OCI-LY3 (cell line): ENCODE data around the gene BTBD6.
"Not testable (repeated sequence)": the region's sequence is repeated elsewhere in the genome, so short reads cannot be mapped to it uniquely, and the experiment has no call there.

Experiments used
- H2AFZ ChIP-seq: fragments of 200-600, 300-600 bp; shearing (Covaris generic); 2 replicates; pipeline ENCODE4 v1.6.0; 2014; ENCODE audit warnings: antibody characterized with exemption, low read depth, low read length
- H3K27ac ChIP-seq: fragments of 200-600, 300-600 bp; sonication (generic); 2 replicates; pipeline ENCODE4 v1.5.1; 2014; ENCODE audit warnings: mild to moderate bottlenecking, low read length, moderate library complexity, mixed read lengths
- H3K27me3 ChIP-seq: fragments of 200-600, 300-600 bp; sonication (generic); 2 replicates; pipeline ENCODE4 v1.6.1; 2014; ENCODE audit warnings: low read depth, low read length, mixed read lengths
- H3K36me3 ChIP-seq: fragments of 200-600, 300-600 bp; sonication (generic); replicated peaks from 2 replicates; pipeline ENCODE3; 2014; ENCODE audit warnings: low read depth, low read length, mixed read lengths
- H3K4me1 ChIP-seq: fragments of 300-600, 200-600 bp; sonication (generic); 2 replicates; pipeline ENCODE4 v1.6.1; 2014; ENCODE audit warnings: low read length, mixed read lengths
- H3K4me2 ChIP-seq: fragments of 200-600, 300-600 bp; sonication (generic); 2 replicates; pipeline ENCODE4 v1.6.1; 2014; ENCODE audit warnings: low read length, mixed read lengths
- H3K4me3 ChIP-seq: fragments of 300-600, 200-600 bp; sonication (generic); 2 replicates; pipeline ENCODE4 v1.5.1; 2014; ENCODE audit warnings: antibody characterized with exemption, mild to moderate bottlenecking, low read length, moderate library complexity
- H3K79me2 ChIP-seq: fragments of 300-600, 200-600 bp; shearing (Covaris generic); 2 replicates; pipeline ENCODE4 v1.6.1; 2014; ENCODE audit warnings: mild to moderate bottlenecking, low read length, mixed read lengths
- H3K9ac ChIP-seq: fragments of 300-600, 200-600 bp; shearing (Covaris generic); 2 replicates; pipeline ENCODE4 v1.6.0; 2014; ENCODE audit warnings: mild to moderate bottlenecking, low read length, moderate library complexity
- H3K9me3 ChIP-seq: fragments of 200-600, 300-600 bp; shearing (Covaris generic); 2 replicates; pipeline ENCODE4 v1.6.1; 2014; ENCODE audit warnings: low read length, mixed read lengths; ENCODE audit not compliant: insufficient read depth
- H4K20me1 ChIP-seq: fragments of 200-600, 300-600 bp; sonication (generic); 2 replicates; pipeline ENCODE4 v1.6.1; 2016; ENCODE audit warnings: low read length, mixed read lengths; ENCODE audit not compliant: insufficient read depth
- EZH2phosphoT487 ChIP-seq: fragments of 200-600 bp; shearing (Covaris generic); IDR thresholded peaks from 2 replicates; pipeline ENCODE4 v1.6.1; 2018; ENCODE audit warnings: antibody characterized with exemption, mixed run types, low read depth
- TF ChIP-seq, protein P1 (sequence below): fragments of 200-600, 300-600 bp; sonication (generic); IDR thresholded peaks from 2 replicates; pipeline ENCODE4 v1.5.1; 2014; ENCODE audit warnings: antibody characterized with exemption, low read length, low read depth

The BTBD6 gene

DNA sequence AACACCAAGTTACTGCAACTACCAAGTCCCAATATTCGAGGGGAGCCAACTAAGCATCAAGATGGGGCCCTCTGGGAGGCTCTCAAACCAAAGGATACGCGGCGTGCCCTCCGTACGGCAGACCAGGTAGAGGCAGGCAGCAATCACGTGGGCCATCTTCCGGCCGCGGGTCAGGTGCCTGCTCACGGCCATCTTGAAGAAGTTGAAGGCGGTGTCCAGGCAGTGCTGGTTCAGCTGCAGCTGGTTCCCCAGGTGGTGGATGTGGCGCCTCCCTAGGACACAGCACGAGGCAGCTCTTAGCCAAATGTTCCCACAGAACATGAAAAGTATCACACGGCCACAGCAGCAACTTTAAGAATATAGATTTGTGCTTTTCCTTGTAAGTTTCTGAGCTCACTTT, 24.3 kb downstream of the BTBD6 start:
- Histone ChIP-seq H3K4me2 (no peak overlapping the region), H3K36me3 (no peaks in the 10 kb centered on the region), H2AFZ (no peak overlapping the region), H3K9me3 (no peaks in the 10 kb centered on the region), H4K20me1 (no peaks in the 10 kb centered on the region), H3K9ac (no peak overlapping the region), H3K4me1 (no peaks in the 10 kb centered on the region), H3K27ac (no peak overlapping the region), H3K79me2 (peaks cover 5% of the 10 kb centered on the region; the same call in 1 of the 2 replicates), H3K4me3 (no peak overlapping the region), H3K27me3 (no peaks in the 10 kb centered on the region)
- TF ChIP-seq, protein P1, sequence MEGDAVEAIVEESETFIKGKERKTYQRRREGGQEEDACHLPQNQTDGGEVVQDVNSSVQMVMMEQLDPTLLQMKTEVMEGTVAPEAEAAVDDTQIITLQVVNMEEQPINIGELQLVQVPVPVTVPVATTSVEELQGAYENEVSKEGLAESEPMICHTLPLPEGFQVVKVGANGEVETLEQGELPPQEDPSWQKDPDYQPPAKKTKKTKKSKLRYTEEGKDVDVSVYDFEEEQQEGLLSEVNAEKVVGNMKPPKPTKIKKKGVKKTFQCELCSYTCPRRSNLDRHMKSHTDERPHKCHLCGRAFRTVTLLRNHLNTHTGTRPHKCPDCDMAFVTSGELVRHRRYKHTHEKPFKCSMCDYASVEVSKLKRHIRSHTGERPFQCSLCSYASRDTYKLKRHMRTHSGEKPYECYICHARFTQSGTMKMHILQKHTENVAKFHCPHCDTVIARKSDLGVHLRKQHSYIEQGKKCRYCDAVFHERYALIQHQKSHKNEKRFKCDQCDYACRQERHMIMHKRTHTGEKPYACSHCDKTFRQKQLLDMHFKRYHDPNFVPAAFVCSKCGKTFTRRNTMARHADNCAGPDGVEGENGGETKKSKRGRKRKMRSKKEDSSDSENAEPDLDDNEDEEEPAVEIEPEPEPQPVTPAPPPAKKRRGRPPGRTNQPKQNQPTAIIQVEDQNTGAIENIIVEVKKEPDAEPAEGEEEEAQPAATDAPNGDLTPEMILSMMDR, result no peak
- no peak for TF ChIP-seq EZH2phosphoT487

DNA sequence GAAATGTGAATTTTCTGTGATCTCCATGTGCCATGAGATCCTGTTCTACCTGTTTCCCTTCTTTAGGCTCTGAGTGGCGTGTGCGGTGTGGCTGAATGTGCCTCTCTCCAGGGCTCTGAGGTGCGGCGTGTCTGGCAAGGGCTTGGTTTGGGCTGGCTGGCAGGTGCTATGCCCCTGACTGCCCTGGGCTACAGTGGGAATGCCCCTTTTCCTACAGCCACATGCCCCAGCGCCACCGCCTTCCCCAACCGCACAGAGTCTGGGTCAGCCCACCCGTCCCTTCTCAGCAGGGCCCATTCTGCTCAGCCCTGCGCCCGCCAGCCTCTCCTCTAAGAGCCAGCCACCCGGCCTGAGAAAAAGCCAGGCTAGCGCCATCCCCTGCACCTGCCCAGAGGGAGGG, 24.7 kb downstream of the BTBD6 start:
- Histone ChIP-seq H3K79me2 (peaks cover 5% of the 10 kb centered on the region; the same call in 1 of the 2 replicates), H3K27me3 (no peaks in the 10 kb centered on the region), H4K20me1 (no peaks in the 10 kb centered on the region), H3K36me3 (no peaks in the 10 kb centered on the region), H3K4me2 (no peak overlapping the region), H3K9ac (no peak overlapping the region), H3K4me1 (no peaks in the 10 kb centered on the region), H3K27ac (no peak overlapping the region), H3K4me3 (no peak overlapping the region), H3K9me3 (no peaks in the 10 kb centered on the region), H2AFZ (no peak overlapping the region)
- no peak for TF ChIP-seq EZH2phosphoT487
- TF ChIP-seq, protein P1, result no peak

DNA sequence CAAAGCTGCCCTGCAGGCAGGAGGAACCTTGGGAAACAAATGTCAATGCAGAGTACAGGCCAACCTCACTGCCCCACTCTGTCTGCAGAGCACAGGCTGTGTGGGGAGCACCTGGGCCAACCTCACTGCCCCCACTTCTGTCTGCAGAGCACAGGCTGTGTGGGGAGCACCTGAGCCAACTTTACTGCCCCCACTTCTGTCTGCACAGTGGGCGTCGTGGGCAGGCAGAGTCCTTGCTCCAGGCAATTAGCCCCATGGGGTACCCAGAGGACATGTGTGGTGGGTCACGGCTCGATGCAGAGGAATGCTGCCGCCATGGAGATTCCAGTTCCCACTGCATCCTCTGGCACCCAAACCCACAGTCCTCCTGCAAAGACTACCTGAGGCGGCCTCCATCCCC, 26.3 kb downstream of the BTBD6 start:
- Histone ChIP-seq H3K9me3 (no peaks in the 10 kb centered on the region), H3K27me3 (no peaks in the 10 kb centered on the region), H2AFZ (no peak overlapping the region), H3K79me2 (peaks cover 5% of the 10 kb centered on the region; the same call in 1 of the 2 replicates), H3K4me3 (no peak overlapping the region), H4K20me1 (peaks cover 5% of the 10 kb centered on the region; the same call in 1 of the 2 replicates), H3K27ac (no peak overlapping the region), H3K4me2 (no peak overlapping the region), H3K9ac (no peak overlapping the region), H3K4me1 (no peaks in the 10 kb centered on the region), H3K36me3 (no peaks in the 10 kb centered on the region)
- TF ChIP-seq, protein P1, result no peak
- no peak for TF ChIP-seq EZH2phosphoT487

DNA sequence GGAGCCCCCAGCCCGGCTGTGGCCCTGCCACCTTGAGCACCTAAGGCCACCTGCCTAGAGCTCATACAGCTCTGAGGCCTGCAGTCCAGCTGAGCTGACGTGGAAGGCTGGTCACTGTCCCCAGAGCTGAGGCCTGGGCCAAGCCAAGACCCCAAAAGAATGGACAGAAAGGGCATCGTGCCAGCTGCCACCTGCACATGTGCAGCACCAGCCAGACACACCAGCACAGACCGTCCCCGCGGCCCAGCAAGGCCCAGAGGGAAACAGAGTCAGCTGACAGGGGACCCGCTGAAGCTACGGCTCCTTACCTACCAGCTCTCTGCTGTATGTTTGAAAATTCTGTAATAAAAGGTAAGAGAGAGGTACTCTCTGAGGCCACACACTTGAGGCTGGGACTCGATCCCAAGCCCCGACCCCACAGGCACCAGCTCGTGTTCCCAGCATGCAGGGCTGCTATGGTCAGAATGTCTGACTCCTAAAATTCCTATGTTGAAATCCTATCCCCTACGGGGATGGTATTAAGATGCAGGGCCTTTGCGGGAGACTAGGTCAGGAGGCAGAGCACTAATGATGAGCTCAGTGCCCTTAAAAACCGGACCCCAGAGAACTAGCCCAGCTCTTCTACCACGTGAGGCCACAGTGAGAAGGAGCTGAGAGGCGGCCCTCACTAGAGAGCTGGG, 27.1 kb downstream of the BTBD6 start:
- Histone ChIP-seq H3K4me1 (no peaks in the 10 kb centered on the region), H3K27me3 (no peaks in the 10 kb centered on the region), H2AFZ (no peak overlapping the region), H3K79me2 (peaks cover 5% of the 10 kb centered on the region; the same call in 1 of the 2 replicates), H3K27ac (no peak overlapping the region), H3K9ac (no peak overlapping the region), H3K4me3 (no peak overlapping the region), H3K9me3 (no peaks in the 10 kb centered on the region), H3K36me3 (no peaks in the 10 kb centered on the region), H4K20me1 (peaks cover 6% of the 10 kb centered on the region; the same call in 1 of the 2 replicates), H3K4me2 (no peak overlapping the region)
- TF ChIP-seq, protein P1, result no peak

DNA sequence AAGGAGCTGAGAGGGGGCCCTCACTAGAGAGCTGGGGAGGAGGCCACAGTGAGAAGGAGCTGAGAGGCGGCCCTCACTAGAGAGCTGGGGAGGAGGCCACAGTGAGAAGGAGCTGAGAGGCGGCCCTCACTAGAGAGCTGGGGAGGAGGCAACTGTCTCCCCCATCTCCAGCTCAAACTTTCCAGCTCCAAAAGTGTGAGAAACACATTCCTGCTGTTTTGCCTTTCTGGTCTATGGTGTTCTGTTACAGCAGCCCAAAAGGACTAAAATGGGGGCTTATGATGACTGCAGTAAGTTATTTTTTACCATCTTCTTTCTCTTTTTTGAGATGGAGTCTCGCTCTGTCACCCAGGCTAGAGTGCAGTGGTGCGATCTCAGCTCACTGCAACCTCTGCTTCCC, 29.1 kb downstream of the BTBD6 start:
- not testable (repeated sequence) for H3K4me3 ChIP-seq, H2AFZ ChIP-seq, H3K9ac ChIP-seq, H3K27me3 ChIP-seq, H3K4me2 ChIP-seq, H3K4me1 ChIP-seq, H3K9me3 ChIP-seq, H3K27ac ChIP-seq, H3K36me3 ChIP-seq
- peaks cover 17% of the 10 kb centered on the region for H4K20me1 ChIP-seq
- H3K79me2 ChIP-seq, result peaks cover 13% of the 10 kb centered on the region
